GM12891 (cell line): ENCODE results near the gene PRMT5.
A peak's percentile ranks its signal among the peaks of the same experiment; 100 is the strongest.
"Not testable (repeated sequence)": the region's sequence is repeated elsewhere in the genome, so short reads cannot be mapped to it uniquely, and the experiment has no call there.

ENCODE experiments used
- DNase-seq: peaks from one replicate; pipeline ENCODE4 v3.0.0; 2011; ENCODE audit warnings: low spot score; ENCODE audit not compliant: insufficient read length
- FAIRE-seq: peaks from 2 replicates; lab custom pipeline; 2011; peaks lifted over from hg19 to GRCh38; lab: Jason Lieb, UNC
- PAX5 ChIP-seq: IDR thresholded peaks from 2 replicates; pipeline ENCODE4 v1.6.1; 2011; ENCODE audit warnings: low read length, moderate library complexity, mild to moderate bottlenecking; ENCODE audit not compliant: insufficient read depth, severe bottlenecking
- POLR2A ChIP-seq: IDR thresholded peaks from 2 replicates; pipeline ENCODE4 v1.6.1; 2011; ENCODE audit warnings: low read depth, low read length, control low read depth
- POLR2AphosphoS5 ChIP-seq: IDR thresholded peaks from 2 replicates; pipeline ENCODE4 v1.6.1; 2011; ENCODE audit warnings: low read depth, low read length, control low read depth
- POU2F2 ChIP-seq: IDR thresholded peaks from 2 replicates; pipeline ENCODE4 v1.6.1; 2011; ENCODE audit warnings: low read depth, mild to moderate bottlenecking, control low read depth, low read length, moderate library complexity
- SPI1 ChIP-seq: IDR thresholded peaks from 2 replicates; pipeline ENCODE4 v1.6.1; 2011; ENCODE audit warnings: low read depth, low read length, control low read depth
- TAF1 ChIP-seq: IDR thresholded peaks from 2 replicates; pipeline ENCODE4 v1.6.1; 2011; ENCODE audit warnings: low read depth, low read length, control low read depth

Gene PRMT5

DNA sequence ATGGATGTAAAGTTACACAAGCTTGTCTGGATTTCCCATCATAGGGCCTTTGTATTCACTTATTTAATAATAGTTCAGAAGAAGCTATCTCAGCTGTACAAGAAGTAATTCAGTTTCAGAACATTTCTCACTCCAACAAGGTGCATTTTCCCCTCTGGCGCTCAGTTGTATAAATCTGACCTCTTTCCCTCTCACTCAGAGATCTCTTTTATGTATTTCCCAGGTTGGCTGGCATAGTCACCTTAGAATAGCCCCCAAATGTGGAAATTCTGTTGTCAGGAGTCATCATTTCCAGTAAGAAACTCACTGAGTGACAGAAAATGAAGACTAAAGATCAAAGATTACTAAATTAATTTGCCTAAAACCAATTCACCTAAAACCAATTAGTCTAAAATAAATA is 42.0 kb upstream of the PRMT5 start:
- DNase-seq (no peak), FAIRE-seq (no peak)
- TF ChIP-seq PAX5 (no peak), TAF1 (no peak), SPI1 (no peak), POLR2A (no peak), POU2F2 (no peak), POLR2AphosphoS5 (no peak)

DNA sequence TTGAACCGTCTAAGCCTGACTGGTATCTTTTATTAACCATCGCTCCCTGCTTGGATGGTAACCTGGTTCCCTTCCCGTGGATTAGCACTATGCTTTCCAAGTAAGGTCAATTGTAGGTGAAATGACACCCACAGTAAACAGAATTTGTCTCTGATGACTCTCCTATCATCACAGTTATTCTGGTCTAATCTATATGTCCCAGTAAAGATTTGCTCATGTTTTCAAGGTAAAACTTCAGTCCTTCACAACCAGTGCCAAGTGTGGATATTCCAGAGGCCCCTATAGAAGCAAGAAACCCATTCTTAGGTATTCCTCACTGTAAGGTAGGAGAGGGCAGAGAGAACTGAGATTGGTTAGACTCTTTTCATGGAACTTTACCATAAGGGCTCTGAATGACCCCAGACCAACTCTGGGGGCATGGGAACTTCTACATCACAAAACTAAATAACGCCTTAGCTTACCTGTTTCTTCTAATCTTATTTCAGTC is 37.6 kb upstream of the PRMT5 start:
- FAIRE-seq, result no peak

DNA sequence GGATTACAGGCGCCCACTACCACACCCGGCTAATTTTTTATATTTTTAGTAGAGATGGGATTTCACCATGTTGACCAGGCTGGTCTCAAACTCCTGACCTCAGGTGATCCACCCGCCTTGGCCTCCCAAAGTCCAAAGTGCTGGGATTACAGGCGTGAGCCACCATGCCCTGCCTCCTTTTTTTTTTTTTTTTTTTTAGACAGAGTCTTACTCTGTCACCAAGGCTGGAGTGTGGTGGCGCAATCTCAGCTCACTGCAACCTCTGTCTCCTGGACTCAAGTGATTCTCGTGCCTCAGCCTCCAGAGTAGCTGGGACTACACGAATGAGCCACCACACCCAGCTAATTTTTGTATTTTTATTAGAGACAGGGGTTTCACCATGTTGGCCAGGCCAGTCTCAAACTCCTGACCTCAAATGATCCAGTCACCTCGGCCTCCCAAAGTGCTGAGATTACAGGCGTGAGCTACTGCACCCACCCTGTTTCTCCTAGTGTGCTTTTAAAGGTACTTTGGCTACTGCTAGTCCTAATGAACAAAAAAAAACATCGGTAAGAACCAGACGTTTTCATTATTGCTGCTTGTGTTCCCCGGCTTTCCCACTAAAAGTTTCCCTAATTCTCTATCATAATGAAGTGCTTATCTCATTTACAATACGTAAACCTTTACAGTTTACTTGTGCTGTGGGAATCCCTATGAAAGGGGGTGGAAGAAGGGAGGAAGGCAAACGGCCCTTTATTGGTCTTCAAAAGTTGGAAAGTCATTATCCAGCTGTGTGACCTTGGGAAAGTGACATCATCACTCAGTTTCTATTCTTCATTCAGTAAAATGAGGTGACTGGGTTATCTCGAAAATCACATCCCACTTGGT is 37.0 kb upstream of the PRMT5 start:
- DNase-seq, FAIRE-seq: not testable (repeated sequence)

More for the DNA sequence above, 37.6 kb upstream of the PRMT5 start:
- no peak for DNase-seq
- no peak for TF ChIP-seq POU2F2
- no peak for TF ChIP-seq POLR2A
- no peak for TF ChIP-seq SPI1
- TF ChIP-seq POLR2AphosphoS5, result no peak
- TF ChIP-seq PAX5, result no peak
- TF ChIP-seq TAF1, result no peak

DNA sequence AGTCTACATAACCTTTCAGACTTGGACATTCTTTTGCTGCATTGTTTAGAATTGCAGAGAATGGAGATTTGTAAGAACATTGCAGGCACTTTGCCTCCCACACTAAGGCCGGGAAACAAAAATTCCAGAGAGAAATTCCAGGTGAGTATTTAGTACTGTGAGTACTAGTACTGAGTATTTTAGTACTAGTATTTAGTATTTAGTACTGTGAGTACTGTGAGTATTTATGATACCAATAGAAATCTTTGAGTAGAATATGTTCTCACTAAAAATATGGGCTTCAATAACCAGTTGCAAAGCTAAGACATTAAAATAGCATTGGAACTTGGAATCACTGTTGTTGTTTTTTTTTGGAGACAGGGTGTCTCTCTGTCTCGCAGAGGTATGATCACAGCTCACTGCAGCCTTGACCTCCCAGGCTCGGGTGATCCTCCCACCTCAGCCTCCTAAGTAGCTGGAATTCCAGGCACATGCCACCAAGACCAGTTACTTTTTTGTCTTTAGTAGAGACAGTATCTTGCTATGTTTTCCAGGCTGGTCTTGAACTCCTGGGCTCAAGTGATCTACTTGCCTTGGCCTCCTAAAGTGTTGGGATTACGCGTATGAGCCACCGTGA is 33.0 kb upstream of the PRMT5 start:
- TF ChIP-seq PAX5, result no peak
- TF ChIP-seq POLR2AphosphoS5, result no peak
- no peak for TF ChIP-seq TAF1
- no peak for TF ChIP-seq SPI1
- no peak for TF ChIP-seq POU2F2
- no peak for TF ChIP-seq POLR2A
- no peak for FAIRE-seq
- DNase-seq, result no peak

DNA sequence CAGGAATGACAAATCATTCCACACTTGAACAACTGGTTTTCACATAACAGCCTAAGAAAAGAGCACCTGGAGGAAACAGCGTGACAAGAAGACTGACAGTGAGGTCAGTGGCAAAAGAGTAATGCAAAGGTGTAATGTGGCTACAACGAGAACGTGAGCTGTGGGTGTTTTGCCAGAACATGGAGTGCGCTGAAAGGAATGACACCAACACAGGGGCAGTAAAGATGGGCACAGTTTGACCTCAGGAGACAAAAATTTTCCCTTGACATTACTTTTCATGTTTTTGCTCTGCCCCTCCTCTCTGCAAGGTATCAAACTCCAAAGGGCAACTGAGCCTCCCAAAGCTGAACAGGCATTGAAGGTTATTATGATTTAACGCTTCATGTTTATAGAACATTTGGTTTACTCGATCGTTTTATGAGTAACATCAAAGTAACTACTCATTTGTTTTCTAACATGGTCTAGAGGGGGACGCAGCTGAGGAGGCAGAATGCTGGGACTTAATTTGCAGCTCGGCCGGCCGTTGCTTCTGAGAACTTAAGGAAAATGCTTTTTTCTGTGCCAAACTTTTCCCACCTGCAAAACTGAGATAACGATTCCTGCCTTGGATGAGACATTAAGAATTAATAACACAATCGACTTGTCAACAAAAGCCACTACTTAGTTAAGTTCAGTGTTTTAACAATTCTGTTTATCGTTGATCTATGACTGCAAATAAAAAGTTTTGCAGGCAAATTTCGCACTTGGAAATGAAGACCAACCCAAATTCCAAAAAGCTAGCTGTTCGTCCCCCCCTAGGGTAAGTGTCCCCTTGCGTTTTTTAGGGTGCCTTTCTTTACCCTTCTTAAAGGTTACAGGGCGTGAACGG is 26.8 kb upstream of the PRMT5 start:
- no peak for DNase-seq
- TF ChIP-seq POLR2AphosphoS5 (no peak), POLR2A (no peak), PAX5 (no peak), TAF1 (no peak), POU2F2 (no peak)
- peak; percentile 52 for FAIRE-seq

DNA sequence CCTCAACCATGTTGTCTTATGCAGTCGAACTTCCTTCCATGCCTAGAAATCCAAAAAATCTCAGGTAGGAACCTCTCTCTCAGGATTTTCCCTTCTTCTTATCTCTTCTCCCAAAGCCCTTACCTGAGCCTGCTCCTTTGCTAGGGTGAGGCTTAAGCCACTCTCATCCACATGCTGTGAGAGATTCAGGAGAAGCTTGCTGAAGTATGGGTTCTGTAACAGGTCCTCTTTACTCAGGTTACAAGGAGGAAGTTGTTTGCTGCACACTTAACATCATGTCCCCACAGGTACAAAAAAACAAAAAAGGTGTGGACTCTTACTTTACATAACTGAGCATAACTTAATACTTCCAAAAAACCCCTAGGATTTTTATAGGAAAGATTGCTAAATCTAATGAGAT is 23.2 kb upstream of the PRMT5 start:
- no peak for TF ChIP-seq POLR2AphosphoS5
- no peak for TF ChIP-seq PAX5
- TF ChIP-seq TAF1, result no peak
- no peak for TF ChIP-seq POLR2A
- TF ChIP-seq POU2F2, result no peak
- TF ChIP-seq SPI1, result no peak
- no peak for FAIRE-seq
- DNase-seq, result no peak

DNA sequence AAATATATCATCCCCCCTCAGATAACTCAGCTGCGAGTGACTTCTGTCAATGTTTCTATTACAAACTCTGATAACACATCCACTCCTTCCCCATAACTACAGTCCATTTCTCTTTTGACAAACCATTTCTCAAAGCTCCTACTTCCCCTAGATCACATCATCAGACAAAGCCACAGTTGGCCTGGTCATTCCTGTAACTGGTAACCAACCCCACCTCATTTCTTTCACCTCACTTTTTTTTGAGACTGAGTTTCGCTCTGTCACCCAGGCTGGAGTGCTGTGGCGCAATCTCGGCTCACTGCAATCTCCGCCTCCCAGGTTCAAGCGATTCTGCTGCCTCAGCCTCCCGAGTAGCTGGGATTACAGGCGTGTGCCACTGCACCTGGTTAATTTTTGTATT is 22.6 kb upstream of the PRMT5 start:
- FAIRE-seq, DNase-seq: not testable (repeated sequence)

DNA sequence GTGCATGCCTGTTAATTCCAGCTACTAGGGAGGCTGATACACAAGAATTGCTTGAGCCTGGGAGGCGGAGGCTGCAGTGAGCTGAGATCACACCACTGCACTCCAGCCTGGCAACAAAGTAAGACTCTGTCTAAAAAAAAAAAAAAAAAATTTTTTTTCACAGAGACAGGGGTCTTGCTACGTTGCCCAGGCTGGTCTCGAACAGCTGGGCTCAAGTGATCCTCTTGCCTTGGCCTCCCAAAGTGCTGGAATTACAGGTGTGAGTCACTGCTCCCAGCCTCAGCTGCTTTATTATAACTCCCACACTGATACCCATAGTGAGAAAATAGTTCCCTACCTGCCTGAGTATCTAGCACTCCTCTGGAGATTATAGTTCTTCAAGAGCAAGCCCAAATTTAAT is 16.5 kb upstream of the PRMT5 start:
- no peak for FAIRE-seq
- DNase-seq, result no peak
- no peak for TF ChIP-seq SPI1
- TF ChIP-seq TAF1, result no peak
- no peak for TF ChIP-seq PAX5
- TF ChIP-seq POU2F2, result no peak
- no peak for TF ChIP-seq POLR2AphosphoS5

DNA sequence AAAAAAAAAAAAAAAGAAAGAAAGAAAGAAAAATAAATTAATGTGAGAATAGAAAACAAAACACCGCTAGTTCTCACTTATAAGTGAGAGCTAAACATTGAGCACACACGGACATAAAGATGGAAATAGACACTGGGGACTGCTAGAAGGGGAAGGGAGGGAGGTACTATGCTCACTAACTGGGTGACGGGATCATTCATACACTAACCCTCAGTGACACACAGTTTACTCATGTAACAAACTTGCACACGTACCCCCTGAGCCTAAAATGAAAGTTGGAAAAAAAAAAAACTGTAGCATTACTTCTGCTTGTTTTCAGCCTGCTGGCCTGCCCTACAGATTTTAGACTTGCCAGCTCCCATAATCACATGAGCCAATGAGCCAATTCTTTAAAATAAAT is 10.5 kb upstream of the PRMT5 start:
- no peak for FAIRE-seq
- no peak for TF ChIP-seq PAX5
- TF ChIP-seq POU2F2, result no peak
- no peak for TF ChIP-seq POLR2A
- TF ChIP-seq SPI1, result no peak
- TF ChIP-seq TAF1, result no peak
- no peak for TF ChIP-seq POLR2AphosphoS5
- no peak for DNase-seq
